Activated T-cell treated with anti-CD3 and anti-CD28 coated beads for 1 hour (primary cell): ENCODE measurements around the gene SELENOW.

Experiments
- DNase-seq: peaks from one replicate; pipeline ENCODE4 v3.0.0-alpha.2; 2020; ENCODE audit warnings: low read depth

Gene SELENOW

DNA sequence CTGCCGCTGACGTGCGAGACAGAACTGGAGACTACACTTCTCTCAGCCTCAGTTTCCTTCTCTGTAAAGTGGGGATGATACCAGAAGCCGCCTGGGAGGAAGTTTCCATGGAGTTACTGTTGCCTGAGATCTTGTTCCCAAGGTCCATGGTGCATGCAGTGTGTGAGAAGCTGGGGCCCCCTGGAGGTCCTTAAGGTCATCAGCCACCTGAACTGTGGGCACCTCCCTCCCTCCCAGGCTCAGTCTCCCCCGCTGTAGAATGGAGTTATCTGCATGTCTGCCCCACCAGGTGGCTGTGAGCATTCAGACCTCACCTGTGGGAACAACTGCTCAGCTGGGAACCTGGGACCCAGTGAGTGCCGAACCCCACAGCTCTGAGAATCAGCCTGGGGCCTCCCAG is 45.9 kb downstream of the SELENOW start:
- no peak for DNase-seq

DNA sequence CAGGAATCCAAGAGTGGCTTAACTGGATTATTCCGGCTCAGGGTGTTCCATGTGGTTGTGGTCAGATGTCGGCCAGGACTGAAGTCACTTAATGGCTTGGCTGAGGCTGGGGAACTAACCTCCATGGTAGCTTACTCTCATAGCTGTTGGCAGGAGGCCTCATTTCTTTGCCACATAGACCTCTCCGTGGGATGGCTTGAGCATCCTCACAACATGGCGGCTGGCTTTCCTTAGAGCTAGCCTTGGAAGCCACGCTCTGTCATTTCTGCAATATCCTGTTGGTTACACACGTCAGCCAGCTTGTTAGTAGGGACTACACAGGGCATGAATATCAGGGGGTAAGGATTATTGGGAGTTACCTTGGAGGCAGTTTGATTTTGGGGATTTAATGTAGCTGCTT is 48.3 kb downstream of the SELENOW start:
- DNase-seq = no peak

DNA sequence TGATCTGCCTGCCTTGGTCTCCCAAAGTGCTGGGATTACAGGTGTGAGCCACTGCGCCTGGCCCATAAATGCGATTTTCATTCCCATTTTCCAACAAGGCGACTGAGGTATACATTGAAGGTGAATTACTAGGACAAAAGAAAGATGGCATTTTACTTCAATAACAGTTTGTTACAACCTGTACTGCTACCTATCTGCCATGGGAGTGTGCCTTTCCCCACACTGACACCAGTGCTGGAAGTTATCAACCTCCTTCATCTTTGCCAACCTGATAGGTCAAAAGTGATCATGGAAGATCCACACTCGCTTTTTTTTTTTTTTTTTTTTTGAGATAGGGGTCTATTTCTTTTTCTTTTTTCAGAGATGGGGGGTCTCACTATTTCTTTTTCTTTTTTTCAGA is 54.2 kb downstream of the SELENOW start:
- no peak for DNase-seq
